Stimulated activated CD8-positive, alpha-beta memory T cell treated with anti-CD3 and anti-CD28 coated beads, Interleukin-15, amount 100 ng/mL, for 24 hours (primary cell): ENCODE measurements around the gene TNRC6B.

Source experiments
- DNase-seq: peaks from one replicate; pipeline ENCODE4 v3.0.0-alpha.2; 2020; ENCODE audit warnings: low read depth

Gene TNRC6B

GRCh38 chr22:40241200-40241763, 63.6 kb downstream of the TNRC6B start:
- DNase-seq: no peak

- no peak for DNase-seq
These were observed 66.2 kb downstream of the TNRC6B start for GRCh38 chr22:40243891-40244290.

- no peak for DNase-seq
These were observed 66.9 kb downstream of the TNRC6B start for GRCh38 chr22:40244586-40244985.

GRCh38 chr22:40247976-40248375, 70.3 kb downstream of the TNRC6B start:
- no peak for DNase-seq

GRCh38 chr22:40249286-40249685, 71.6 kb downstream of the TNRC6B start:
- DNase-seq: no peak

- DNase-seq: no peak
These were observed 72.9 kb downstream of the TNRC6B start for GRCh38 chr22:40250608-40251007.

- no peak for DNase-seq
These were observed 73.4 kb downstream of the TNRC6B start for GRCh38 chr22:40251106-40251505.

- no peak for DNase-seq
These were observed 74.4 kb downstream of the TNRC6B start for GRCh38 chr22:40252146-40252545.

GRCh38 chr22:40256516-40256915, 78.8 kb downstream of the TNRC6B start:
- DNase-seq: no peak

GRCh38 chr22:40258017-40258416, 80.3 kb downstream of the TNRC6B start:
- DNase-seq: no peak

- DNase-seq: no peak
These were observed 80.8 kb downstream of the TNRC6B start for GRCh38 chr22:40258501-40258915.

- DNase-seq: no peak
These were observed 84.1 kb downstream of the TNRC6B start for GRCh38 chr22:40261783-40262182.

GRCh38 chr22:40263191-40263590, 85.5 kb downstream of the TNRC6B start:
- DNase-seq: no peak

GRCh38 chr22:40265783-40266182, 88.1 kb downstream of the TNRC6B start:
- no peak for DNase-seq

- no peak for DNase-seq
These were observed 92.3 kb downstream of the TNRC6B start for GRCh38 chr22:40270031-40270430.

- no peak for DNase-seq
These were observed 93.1 kb downstream of the TNRC6B start for GRCh38 chr22:40270748-40271373.

- no peak for DNase-seq
These were observed 93.7 kb downstream of the TNRC6B start for GRCh38 chr22:40271440-40271839.

GRCh38 chr22:40273319-40273718, 95.6 kb downstream of the TNRC6B start:
- no peak for DNase-seq

GRCh38 chr22:40276996-40277823, 99.5 kb downstream of the TNRC6B start:
- DNase-seq: no peak

GRCh38 chr22:40279017-40279416, 101.3 kb downstream of the TNRC6B start:
- no peak for DNase-seq

GRCh38 chr22:40281717-40282116, 104.0 kb downstream of the TNRC6B start:
- DNase-seq: no peak

- no peak for DNase-seq
These were observed 107.8 kb downstream of the TNRC6B start for GRCh38 chr22:40285513-40285912.

- DNase-seq: peak; percentile 26
These were observed 112.3 kb downstream of the TNRC6B start for GRCh38 chr22:40289991-40290459.
